ENCODE results near the gene NOTCH4.
"Not testable (repeated sequence)": the region's sequence is repeated elsewhere in the genome, so short reads cannot be mapped to it uniquely, and the experiment has no call there.

The NOTCH4 gene

GRCh38 chr6:32191696-32192607 is 31.9 kb downstream of the NOTCH4 start:
- no peak for DNase-seq

- no peak for DNase-seq
These were observed 32.8 kb downstream of the NOTCH4 start for GRCh38 chr6:32190911-32191677.

GRCh38 chr6:32190054-32190851 is 33.6 kb downstream of the NOTCH4 start, which contains the start of gene PBX2:
Gene PBX2 (minus strand): TSS chr6:32190202. CDS start chr6:32189915, 287 bp downstream.
- peak; percentile 47 to 76 for DNase-seq

GRCh38 chr6:32189742-32190053 is 34.2 kb downstream of the NOTCH4 start:
- no peak for DNase-seq

GRCh38 chr6:32189069-32189741 is 34.7 kb downstream of the NOTCH4 start:
- no peak for DNase-seq

- DNase-seq = no peak
These were observed 35.3 kb downstream of the NOTCH4 start for GRCh38 chr6:32188381-32189068.

- not testable (repeated sequence) for DNase-seq
These were observed 36.0 kb downstream of the NOTCH4 start for GRCh38 chr6:32187725-32188380.

- no peak for DNase-seq
These were observed 36.7 kb downstream of the NOTCH4 start for GRCh38 chr6:32187009-32187709.

GRCh38 chr6:32186151-32186840 is 37.6 kb downstream of the NOTCH4 start:
- DNase-seq = not testable (repeated sequence)

- DNase-seq = not testable (repeated sequence)
These were observed 38.2 kb downstream of the NOTCH4 start for GRCh38 chr6:32185681-32186131.

- no peak for DNase-seq
These were observed 39.7 kb downstream of the NOTCH4 start, which contains the start of gene AGER for GRCh38 chr6:32184084-32184640. Gene AGER (minus strand): TSS chr6:32184253. CDS start chr6:32184222, 31 bp downstream.

GRCh38 chr6:32183483-32184083 is 40.3 kb downstream of the NOTCH4 start:
- DNase-seq = no peak

GRCh38 chr6:32183030-32183429 is 40.8 kb downstream of the NOTCH4 start:
- DNase-seq = no peak

- DNase-seq = no peak
These were observed 41.3 kb downstream of the NOTCH4 start for GRCh38 chr6:32182555-32182981.

GRCh38 chr6:32181915-32182529 is 41.8 kb downstream of the NOTCH4 start:
- DNase-seq = no peak

- DNase-seq = no peak
These were observed 42.6 kb downstream of the NOTCH4 start for GRCh38 chr6:32181148-32181702.

- no peak for DNase-seq
These were observed 44.0 kb downstream of the NOTCH4 start for GRCh38 chr6:32179766-32180405.

Data from cerebellar nuclear complex (tissue), 1 donor.